IMR-90 (cell line): ENCODE results near the gene RAB2B. TPM values are rescaled to one million over a fixed set of nuclear protein-coding genes. Genes with fewer than 3 reads are reported as not detected.
A peak's percentile ranks its signal among the peaks of the same experiment; 100 is the strongest.

Experiments
- ATAC-seq: fragments of 200-7000 bp; cut with Tn5 transposase; 2 replicates; pipeline ENCODE4 v1.9.1; 2020; ENCODE audit warnings: low read depth, mild to moderate bottlenecking, moderate library complexity
- BruUV-seq: library from RNA; stranded (reverse); fragments of 400-500 nt; replicated peaks from 2 replicates; lab custom pipeline; 2021; lab: Mats Ljungman, UMichigan
- CTCF ChIA-PET: fragments of 300-600 bp; formaldehyde crosslinking; extraction: SDS; loops from one replicate; lab custom pipeline; 2021; ENCODE audit warnings: antibody characterized with exemption; lab: Yijun Ruan, JAX
- POLR2A ChIA-PET: fragments of 300-600 bp; sonication (Branson Sonifier 250); formaldehyde crosslinking; loops from one replicate; lab custom pipeline; 2022; ENCODE audit warnings: antibody characterized with exemption; ENCODE audit not compliant: unreplicated experiment; lab: Charles Lee
- DNase-seq: peaks from one replicate; pipeline ENCODE4 v3.0.0; 2013
- H2AFZ ChIP-seq: replicated peaks from 2 replicates; pipeline ENCODE3; 2013; ENCODE audit warnings: low read length, mild to moderate bottlenecking; ENCODE audit not compliant: poor library complexity
- H2AK5ac ChIP-seq: 2 replicates; pipeline ENCODE4 v1.6.1; 2013; ENCODE audit warnings: low read depth, low read length, inconsistent platforms
- H2AK9ac ChIP-seq: replicated peaks from 2 replicates; pipeline ENCODE3; 2013; ENCODE audit warnings: mild to moderate bottlenecking, low read depth, low read length, moderate library complexity; ENCODE audit not compliant: poor library complexity
- H2BK120ac ChIP-seq: 2 replicates; pipeline ENCODE4 v1.6.1; 2013; ENCODE audit warnings: low read depth, low read length, inconsistent platforms
- H2BK15ac ChIP-seq: 3 replicates; pipeline ENCODE4 v1.6.1; 2013; ENCODE audit warnings: low read depth, low read length, inconsistent platforms
- H2BK20ac ChIP-seq: 2 replicates; pipeline ENCODE4 v1.6.1; 2013; ENCODE audit warnings: low read depth, mild to moderate bottlenecking, inconsistent platforms, low read length, moderate library complexity
- H2BK5ac ChIP-seq: 2 replicates; pipeline ENCODE4 v1.6.1; 2013; ENCODE audit warnings: mild to moderate bottlenecking, low read depth, low read length, inconsistent platforms; ENCODE audit not compliant: poor library complexity, severe bottlenecking
- H3K14ac ChIP-seq: replicated peaks from 2 replicates; pipeline ENCODE4 v1.6.1; 2013; ENCODE audit warnings: low read depth, low read length, inconsistent platforms
- H3K18ac ChIP-seq: 2 replicates; pipeline ENCODE4 v1.6.1; 2013; ENCODE audit warnings: low read depth, low read length, control low read depth
- H3K23ac ChIP-seq: 2 replicates; pipeline ENCODE4 v1.6.1; 2013; ENCODE audit warnings: low read depth, low read length, inconsistent platforms
- H3K27ac ChIP-seq: 2 replicates; pipeline ENCODE4 v1.5.1; 2013; ENCODE audit warnings: mild to moderate bottlenecking, control low read depth, low read length; ENCODE audit not compliant: insufficient read depth
- H3K27me3 ChIP-seq: 2 replicates; pipeline ENCODE4 v1.6.1; 2013; ENCODE audit warnings: low read length; ENCODE audit not compliant: control insufficient read depth, insufficient read depth
- H3K36me3 ChIP-seq: 2 replicates; pipeline ENCODE4 v1.6.1; 2013; ENCODE audit warnings: low read length, mixed read lengths; ENCODE audit not compliant: control insufficient read depth, insufficient read depth
- H3K4ac ChIP-seq: 2 replicates; pipeline ENCODE4 v1.6.1; 2013; ENCODE audit warnings: low read depth, low read length, inconsistent platforms
- H3K4me1 ChIP-seq: 2 replicates; pipeline ENCODE4 v1.6.1; 2013; ENCODE audit warnings: low read length, mixed read lengths; ENCODE audit not compliant: control insufficient read depth, insufficient read depth
- H3K4me2 ChIP-seq: 2 replicates; pipeline ENCODE4 v1.6.1; 2013; ENCODE audit warnings: low read depth, mild to moderate bottlenecking, control low read depth, low read length, moderate library complexity
- H3K4me3 ChIP-seq: 2 replicates; pipeline ENCODE4 v1.5.1; 2013; ENCODE audit warnings: low read depth, mild to moderate bottlenecking, control low read depth, low read length, moderate library complexity; ENCODE audit not compliant: insufficient read depth
- H3K56ac ChIP-seq: 2 replicates; pipeline ENCODE4 v1.6.1; 2013; ENCODE audit warnings: low read length, inconsistent platforms; ENCODE audit not compliant: insufficient read depth; ENCODE audit errors: extremely low read depth
- H3K79me1 ChIP-seq, 2 experiments: 2 replicates each; pipeline ENCODE4 v1.6.1; 2013; ENCODE audit warnings: low read length in 2 of 2, inconsistent platforms in 1 of 2, low read depth in 1 of 2
- H3K9ac ChIP-seq: 2 replicates; pipeline ENCODE4 v1.6.1; 2013; ENCODE audit warnings: low read depth, low read length, control low read depth
- H3K9me1 ChIP-seq: 2 replicates; pipeline ENCODE4 v1.6.1; 2013; ENCODE audit warnings: low read length, inconsistent platforms; ENCODE audit not compliant: insufficient read depth
- H3K9me3 ChIP-seq: 2 replicates; pipeline ENCODE4 v1.6.1; 2013; ENCODE audit warnings: low read length; ENCODE audit not compliant: control insufficient read depth, insufficient read depth
- H4K20me1 ChIP-seq: 2 replicates; pipeline ENCODE4 v1.6.1; 2013; ENCODE audit warnings: low read length, inconsistent platforms; ENCODE audit not compliant: insufficient read depth
- H4K5ac ChIP-seq: 2 replicates; pipeline ENCODE4 v1.6.1; 2013; ENCODE audit warnings: mild to moderate bottlenecking, low read depth, low read length, control low read depth
- H4K8ac ChIP-seq, 2 experiments: 2 replicates each; pipeline ENCODE4 v1.6.1; 2013; ENCODE audit warnings: low read depth in 2 of 2, low read length in 2 of 2, control low read depth in 1 of 2, inconsistent platforms in 1 of 2
- H4K91ac ChIP-seq: 2 replicates; pipeline ENCODE4 v1.6.1; 2013; ENCODE audit warnings: low read depth, low read length, inconsistent platforms; ENCODE audit not compliant: insufficient read depth
- CEBPB ChIP-seq: IDR thresholded peaks from 2 replicates; pipeline ENCODE4 v1.6.1; 2012; ENCODE audit warnings: low read depth, low read length, improper control_type of control experiment
- MAFK ChIP-seq: IDR thresholded peaks from 2 replicates; pipeline ENCODE4 v1.6.1; 2012; ENCODE audit warnings: low read depth, low read length, improper control_type of control experiment
- POLR2A ChIP-seq: IDR thresholded peaks from 2 replicates; pipeline ENCODE4 v1.6.1; 2012; ENCODE audit warnings: mild to moderate bottlenecking, low read depth, low read length
- WGBS, 2 experiments: methylation state at CpG; one replicate each; pipeline versions ENCODE4 v1.1.5 to v1.1.7; 2013; ENCODE audit warnings: missing lambda C conversion rate in 2 of 2; ENCODE audit not compliant: insufficient read length in 1 of 2; ENCODE audit errors: extremely low coverage in 2 of 2; 5-methylcytosine and 5-hydroxymethylcytosine counted together
- dilution Hi-C: fragments of 300-500 bp; cut with HindIII; formaldehyde crosslinking; loops from one replicate; pipeline ENCODE4 v1.14.3; 2018; ENCODE audit warnings: low sequenced_read_pairs; ENCODE audit not compliant: unreplicated experiment
- in situ Hi-C: fragments of 300-500 bp; cut with MboI; formaldehyde crosslinking; loops from 3 replicates; pipeline ENCODE4 v1.14.3; 2019; ENCODE audit warnings: low sequenced_read_pairs, inconsistent platforms, mixed read lengths
- intact Hi-C: fragments of 100-400 bp; cut with micrococcal nuclease; formaldehyde crosslinking; loops from 2 replicates; pipeline ENCODE4 v1.10.0; 2022
- polyA plus RNA-seq, 3 experiments: library from polyadenylated mRNA; depleted of rRNA; stranded (reverse); fragments of >200 nt; gene quantifications; 2 replicates each; pipeline ENCODE4 v1.2.3, GENCODE V29; 2012; ENCODE audit warnings: low replicate concordance in 1 of 3
- total RNA-seq: library from RNA; depleted of rRNA; stranded (reverse); fragments of >200 nt; gene quantifications from 2 replicates; pipeline ENCODE4 v1.2.3, GENCODE V29; 2012
- TF ChIP-seq, protein P1 (sequence below): fragments of 150-350 bp; IDR thresholded peaks from 2 replicates; pipeline ENCODE4 v1.6.1; 2017; ENCODE audit warnings: mild to moderate bottlenecking, antibody characterized with exemption, low read length, low read depth

Gene RAB2B
- total and polyA plus RNA-seq, 2 of the 4 experiments (the other 2 are of a cell fraction): 17.1 to 26.2 TPM

DNA sequence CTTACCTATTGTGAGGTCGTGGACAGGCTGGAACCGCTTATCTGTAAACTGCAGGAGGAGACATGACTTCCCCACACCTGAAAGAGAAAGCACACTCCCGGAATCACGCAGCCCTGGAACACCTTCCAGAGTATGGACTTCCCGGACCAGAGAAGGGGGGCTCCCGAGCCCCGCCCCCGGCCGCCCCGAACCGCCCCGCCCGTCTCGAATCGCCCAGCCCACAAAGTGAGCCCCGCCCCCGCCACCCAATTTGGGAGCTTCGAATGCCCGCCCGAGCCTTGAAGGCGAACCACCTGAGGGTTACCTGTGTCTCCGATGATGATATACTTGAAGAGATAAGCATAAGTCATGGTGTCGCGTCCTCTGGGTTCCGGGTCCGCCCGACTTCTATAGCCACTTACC lies 235 bp downstream of the RAB2B start:
- Histone ChIP-seq H3K79me1 (peaks cover 8 to 34% of the 10 kb centered on the region in 2 experiments), H3K4me3 (peak overlapping the region; percentile 89), H3K14ac (peak overlapping the region; percentile 84), H3K4ac (peak overlapping the region; percentile 93), H3K18ac (peak overlapping the region; percentile 82), H2AK5ac (no peak overlapping the region), H3K9me3 (no peaks in the 10 kb centered on the region), H3K56ac (peak overlapping the region; percentile 80), H2BK15ac (peak overlapping the region; percentile 53; the same call in 1 of the 3 replicates), H4K8ac (peak overlapping the region; percentile 87 to 98; a peak in 3 of 4 replicates), H2BK5ac (peak overlapping the region; percentile 82), H3K4me1 (no peaks in the 10 kb centered on the region; the same call in 1 of the 2 replicates), H4K20me1 (no peaks in the 10 kb centered on the region), H2AK9ac (peak overlapping the region; percentile 90), H2BK20ac (no peak overlapping the region; the same call in 1 of the 2 replicates), H3K36me3 (peaks cover 5% of the 10 kb centered on the region), H3K4me2 (peak overlapping the region; percentile 91), H2BK120ac (peak overlapping the region; percentile 79), H3K23ac (peak overlapping the region; percentile 73), H3K9me1 (no peaks in the 10 kb centered on the region), H2AFZ (peak overlapping the region; percentile 95), H4K5ac (peak overlapping the region; percentile 93), H4K91ac (peak overlapping the region; percentile 89), H3K27me3 (no peaks in the 10 kb centered on the region), H3K27ac (peak overlapping the region; percentile 90), H3K9ac (peak overlapping the region; percentile 90)
- DNase-seq (no peak), ATAC-seq (peak; percentile 72)
- TF ChIP-seq, protein P1, sequence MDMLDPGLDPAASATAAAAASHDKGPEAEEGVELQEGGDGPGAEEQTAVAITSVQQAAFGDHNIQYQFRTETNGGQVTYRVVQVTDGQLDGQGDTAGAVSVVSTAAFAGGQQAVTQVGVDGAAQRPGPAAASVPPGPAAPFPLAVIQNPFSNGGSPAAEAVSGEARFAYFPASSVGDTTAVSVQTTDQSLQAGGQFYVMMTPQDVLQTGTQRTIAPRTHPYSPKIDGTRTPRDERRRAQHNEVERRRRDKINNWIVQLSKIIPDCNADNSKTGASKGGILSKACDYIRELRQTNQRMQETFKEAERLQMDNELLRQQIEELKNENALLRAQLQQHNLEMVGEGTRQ: no peak
- TF ChIP-seq MAFK: no peak
- no peak for TF ChIP-seq CEBPB
- TF ChIP-seq POLR2A: no peak
- dilution Hi-C loops (no loop called here), in situ Hi-C loops (no loop called here), intact Hi-C loops (loop anchor here (2.0 kb wide), 1 partner anchor 40 kb away; no protein-coding TSS in a partner anchor)
- no TSS peak for BruUV-seq
- CTCF ChIA-PET: interaction anchor here (1.5 to 2.7 kb wide), 2 partner anchors 22 to 40 kb away, joined by 3 to 10 read pairs; no protein-coding TSS in a partner anchor
- POLR2A ChIA-PET: interaction anchor here (0.6 kb wide), 1 partner anchor 23 kb away, joined by 3 read pairs; no protein-coding TSS in a partner anchor
- WGBS, 2 experiments: 0% methylated on average over 4 of the region's 27 CpGs; no CpG with 5 or more reads in 1 of the 2 experiments
